Thyroid gland (tissue), 4 donors: ENCODE data around the gene SLC12A2. TPM values are rescaled to one million over a fixed set of nuclear protein-coding genes. Genes with fewer than 3 reads are reported as not detected.

Experiments used
- DNase-seq, 2 donors: peaks; one replicate each; pipeline ENCODE4 v3.0.0-alpha.2; 2019
- H3K27ac ChIP-seq, 3 donors: fragments of 200-600 bp; sonication (generic); 1 replicate in 2 of 3; 2 replicates in 1 of 3; pipeline ENCODE4 v1.5.1; 2016 to 2019; ENCODE audit warnings: mild to moderate bottlenecking in 1 of 3, moderate library complexity in 1 of 3
- H3K27me3 ChIP-seq: fragments of 200-600 bp; sonication (generic); one replicate; pipeline ENCODE4 v1.5.1; 2019
- H3K36me3 ChIP-seq, 2 donors: fragments of 200-600 bp; sonication (generic); one replicate each; pipeline ENCODE4 v1.5.1; 2016 to 2019
- H3K4me1 ChIP-seq, 2 donors: fragments of 200-600 bp; sonication (generic); one replicate each; pipeline ENCODE4 v1.5.1; 2017 to 2019
- H3K4me3 ChIP-seq, 3 donors: fragments of 200-600 bp; sonication (generic); replicated peaks in 1 of 3; 1 replicate in 2 of 3; 2 replicates in 1 of 3; pipeline ENCODE4 v1.5.1; 2016; ENCODE audit warnings: mild to moderate bottlenecking in 1 of 3
- H3K9me3 ChIP-seq: fragments of 200-600 bp; sonication (generic); one replicate; pipeline ENCODE4 v1.5.1; 2017
- POLR2A ChIP-seq, 2 donors: fragments of 450-650 bp; IDR thresholded peaks; one replicate each; pipeline ENCODE4 v1.6.1; 2017; ENCODE audit warnings: antibody characterized with exemption in 2 of 2, mild to moderate bottlenecking in 2 of 2, moderate library complexity in 1 of 2
- WGBS, 2 donors: methylation state at CpG; one replicate each; pipeline ENCODE4 v1.1.5; 2017; 5-methylcytosine and 5-hydroxymethylcytosine counted together
- intact Hi-C: fragments of 100-400 bp; cut with DNase I; formaldehyde crosslinking; loops from one replicate; pipeline ENCODE4 v1.15.1; 2023
- total RNA-seq, 4 donors: library from RNA; depleted of rRNA; stranded (reverse); fragments of >200 nt; gene quantifications; one replicate each; pipeline ENCODE4 v1.2.3, GENCODE V29; 2016
- TF ChIP-seq, protein P1 (sequence below), 6 experiments: fragments of 200-600 bp in 3 of 6; fragments of 450-650 bp in 3 of 6; sonication (generic) in 3 of 6; IDR thresholded peaks; one replicate each; pipeline ENCODE4 v1.5.1; 2016 to 2019; ENCODE audit warnings: antibody characterized with exemption in 6 of 6, mild to moderate bottlenecking in 2 of 6, inconsistent platforms in 1 of 6, moderate library complexity in 1 of 6

The SLC12A2 gene
- total RNA-seq, 4 donors from 2014 or later, result 27.2 to 53.3 (median 29.4) TPM

DNA sequence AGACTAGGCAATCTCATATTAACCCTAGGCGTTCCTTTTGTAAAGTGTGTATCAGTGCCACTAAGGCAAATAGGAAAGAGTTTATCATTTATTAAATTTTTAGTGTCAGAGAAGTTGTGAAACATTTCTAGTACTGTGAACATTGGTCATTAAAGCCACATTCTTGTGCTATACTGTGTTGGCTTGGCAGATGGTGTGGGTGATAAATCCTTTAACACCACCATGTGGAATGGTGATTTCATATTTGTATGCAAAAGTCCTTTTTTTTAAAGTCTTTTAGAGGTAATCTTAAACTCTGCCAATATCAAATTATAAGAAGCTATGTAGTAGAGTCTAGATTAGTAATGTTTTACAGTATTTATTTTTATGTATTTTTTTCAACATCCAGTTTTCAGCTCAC, 18.1 kb downstream of the SLC12A2 start:
- no peaks in the 10 kb centered on the region for H3K27me3 ChIP-seq
- H3K36me3 ChIP-seq, result no peaks in the 10 kb centered on the region
- intact Hi-C loops, result no loop called here
- H3K4me1 ChIP-seq, result no peaks in the 10 kb centered on the region
- H3K9me3 ChIP-seq, result no peaks in the 10 kb centered on the region
- no peak overlapping the region for H3K4me3 ChIP-seq
- 94 to 95% methylated on average over 1 of the region's 1 CpG for WGBS, 2 donors
- DNase-seq, result no peak
- H3K27ac ChIP-seq, result no peak overlapping the region
- TF ChIP-seq POLR2A (IDR thresholded peaks at IDR 0.05), result no peak
- TF ChIP-seq, protein P1, sequence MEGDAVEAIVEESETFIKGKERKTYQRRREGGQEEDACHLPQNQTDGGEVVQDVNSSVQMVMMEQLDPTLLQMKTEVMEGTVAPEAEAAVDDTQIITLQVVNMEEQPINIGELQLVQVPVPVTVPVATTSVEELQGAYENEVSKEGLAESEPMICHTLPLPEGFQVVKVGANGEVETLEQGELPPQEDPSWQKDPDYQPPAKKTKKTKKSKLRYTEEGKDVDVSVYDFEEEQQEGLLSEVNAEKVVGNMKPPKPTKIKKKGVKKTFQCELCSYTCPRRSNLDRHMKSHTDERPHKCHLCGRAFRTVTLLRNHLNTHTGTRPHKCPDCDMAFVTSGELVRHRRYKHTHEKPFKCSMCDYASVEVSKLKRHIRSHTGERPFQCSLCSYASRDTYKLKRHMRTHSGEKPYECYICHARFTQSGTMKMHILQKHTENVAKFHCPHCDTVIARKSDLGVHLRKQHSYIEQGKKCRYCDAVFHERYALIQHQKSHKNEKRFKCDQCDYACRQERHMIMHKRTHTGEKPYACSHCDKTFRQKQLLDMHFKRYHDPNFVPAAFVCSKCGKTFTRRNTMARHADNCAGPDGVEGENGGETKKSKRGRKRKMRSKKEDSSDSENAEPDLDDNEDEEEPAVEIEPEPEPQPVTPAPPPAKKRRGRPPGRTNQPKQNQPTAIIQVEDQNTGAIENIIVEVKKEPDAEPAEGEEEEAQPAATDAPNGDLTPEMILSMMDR (IDR thresholded peaks at IDR 0.05), result no peak

- DNase-seq, result no peak
- Histone ChIP-seq H3K4me3 (no peak overlapping the region), H3K27me3 (no peaks in the 10 kb centered on the region), H3K9me3 (no peaks in the 10 kb centered on the region), H3K36me3 (no peaks in the 10 kb centered on the region), H3K4me1 (no peaks in the 10 kb centered on the region), H3K27ac (no peak overlapping the region)
- TF ChIP-seq, protein P1 (IDR thresholded peaks at IDR 0.05), result no peak
- no peak for TF ChIP-seq POLR2A (IDR thresholded peaks at IDR 0.05)
- intact Hi-C loops, result no loop called here
- 85 to 89% methylated on average over 7 of the region's 7 CpGs for WGBS, 2 donors
Measured at GRCh38 chr5:128105203-128105602, 21.6 kb downstream of the SLC12A2 start.

DNA sequence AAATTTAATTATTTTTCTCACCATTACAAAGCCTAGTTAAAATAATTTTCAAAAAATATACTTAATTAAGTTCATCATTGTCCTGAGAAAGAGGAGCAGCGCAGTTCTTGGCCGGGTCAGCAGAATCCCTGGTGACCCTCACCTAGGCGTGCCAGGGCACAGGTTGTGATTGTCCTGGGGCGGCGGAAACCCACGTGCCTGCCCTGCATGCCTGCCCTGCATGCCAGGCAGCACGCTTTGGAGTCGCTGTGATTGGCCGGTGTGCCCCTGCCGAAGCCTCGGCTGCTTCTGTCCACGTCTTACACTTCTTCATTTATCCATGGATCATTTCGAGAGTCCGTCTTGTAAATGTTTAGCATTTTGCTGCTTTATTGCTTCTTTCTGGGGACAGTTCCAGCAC, 25.6 kb downstream of the SLC12A2 start:
- no peaks in the 10 kb centered on the region for H3K27me3 ChIP-seq
- intact Hi-C loops, result no loop called here
- DNase-seq, result no peak
- no peak overlapping the region for H3K27ac ChIP-seq
- no peak overlapping the region for H3K4me3 ChIP-seq
- H3K36me3 ChIP-seq, result no peaks in the 10 kb centered on the region
- WGBS, 2 donors, result 96 to 97% methylated on average over 14 of the region's 14 CpGs
- H3K9me3 ChIP-seq, result no peaks in the 10 kb centered on the region
- TF ChIP-seq, protein P1 (IDR thresholded peaks at IDR 0.05), result no peak
- TF ChIP-seq POLR2A (IDR thresholded peaks at IDR 0.05), result no peak
- H3K4me1 ChIP-seq, result no peaks in the 10 kb centered on the region

DNA sequence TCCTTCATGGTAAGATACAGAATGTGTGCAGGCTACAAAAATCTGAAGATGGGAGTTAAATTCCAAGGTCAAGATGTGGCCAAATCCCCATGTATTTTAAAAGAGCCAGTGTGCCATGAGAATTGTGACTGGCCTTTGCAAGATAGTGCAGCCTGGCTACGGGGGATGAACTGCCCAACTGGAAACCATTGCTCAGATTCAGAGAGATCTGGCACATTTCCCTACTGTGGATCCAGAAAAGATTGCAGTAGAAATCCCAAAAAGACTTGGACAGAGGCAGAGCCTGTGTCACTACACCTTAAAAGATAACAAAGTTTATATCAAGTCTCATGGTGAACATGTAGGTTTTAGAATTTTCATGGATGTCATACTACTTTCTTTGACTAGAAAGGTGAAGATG, 26.2 kb downstream of the SLC12A2 start:
- intact Hi-C loops, result no loop called here
- no peak overlapping the region for H3K4me3 ChIP-seq
- peaks cover 0 to 1% of the 10 kb centered on the region in 2 donors for H3K36me3 ChIP-seq
- H3K27ac ChIP-seq, result no peak overlapping the region
- H3K9me3 ChIP-seq, result no peaks in the 10 kb centered on the region
- DNase-seq, result no peak
- no peaks in the 10 kb centered on the region for H3K27me3 ChIP-seq
- 92 to 94% methylated on average over 1 of the region's 1 CpG for WGBS, 2 donors
- H3K4me1 ChIP-seq, result no peaks in the 10 kb centered on the region
- no peak for TF ChIP-seq POLR2A (IDR thresholded peaks at IDR 0.05)
- TF ChIP-seq, protein P1 (IDR thresholded peaks at IDR 0.05), result no peak

GRCh38 chr5:128111818-128112448, 28.4 kb downstream of the SLC12A2 start:
- no peak overlapping the region for H3K4me3 ChIP-seq
- H3K36me3 ChIP-seq, result peaks cover 0 to 10% of the 10 kb centered on the region in 2 donors
- H3K9me3 ChIP-seq, result no peaks in the 10 kb centered on the region
- DNase-seq, result no peak
- TF ChIP-seq, protein P1 (IDR thresholded peaks at IDR 0.05), result no peak
- no peak for TF ChIP-seq POLR2A (IDR thresholded peaks at IDR 0.05)
- intact Hi-C loops, result no loop called here
- WGBS, 2 donors, result 88 to 92% methylated on average over 2 of the region's 2 CpGs
- no peaks in the 10 kb centered on the region for H3K4me1 ChIP-seq
- H3K27ac ChIP-seq, result no peak overlapping the region
- H3K27me3 ChIP-seq, result no peaks in the 10 kb centered on the region
